Cerebellar nuclear complex (tissue), 1 donor: ENCODE data around the gene ZNF579.
"Not testable (repeated sequence)": the region's sequence is repeated elsewhere in the genome, so short reads cannot be mapped to it uniquely, and the experiment has no call there.

Experiments
- DNase-seq, 2 experiments: peaks; one replicate each; lab custom pipeline; 2025; lab: John Stamatoyannopoulos, UW

The ZNF579 gene

DNA sequence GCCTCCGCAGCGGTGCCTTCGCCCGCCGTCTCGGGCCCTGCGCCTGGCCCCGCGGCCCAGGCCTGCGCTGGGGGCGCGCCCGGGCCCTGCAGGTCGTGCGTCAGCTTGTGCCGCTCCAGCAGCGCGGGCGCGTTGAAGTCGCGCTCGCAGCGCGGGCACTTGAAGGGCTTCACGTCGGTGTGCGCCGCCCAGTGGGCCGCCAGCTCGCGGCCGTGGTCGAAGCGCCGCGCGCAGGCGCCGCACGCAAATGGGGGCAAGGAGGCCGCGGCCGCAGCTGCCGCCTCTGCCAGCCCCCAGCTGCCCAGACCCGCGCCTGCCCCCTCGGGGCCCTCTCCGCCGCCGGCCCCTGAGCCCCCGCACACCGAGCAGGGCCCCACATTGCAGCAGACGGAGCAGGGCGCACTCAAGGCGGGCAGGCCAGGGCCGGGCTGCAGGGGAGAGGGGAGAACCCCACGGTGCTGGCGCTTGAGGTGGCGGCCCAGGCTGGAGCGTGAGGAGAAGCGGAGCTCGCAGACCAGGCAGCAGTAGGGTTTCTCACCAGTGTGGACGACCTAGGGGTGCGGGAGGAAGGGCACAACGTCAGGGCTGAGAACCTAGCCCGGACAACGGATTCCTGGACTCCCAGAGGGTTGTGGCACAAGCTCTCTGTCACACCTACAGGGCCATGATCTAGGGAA is 12.6 kb upstream of the ZNF579 start:
- no peak for DNase-seq

- no peak for DNase-seq
Observed at GRCh38 chr19:55592391-55593090, 11.9 kb upstream of the ZNF579 start.

- no peak for DNase-seq
Observed at GRCh38 chr19:55591555-55591954, 10.9 kb upstream of the ZNF579 start.

GRCh38 chr19:55590617-55591016 is 10.0 kb upstream of the ZNF579 start:
- no peak for DNase-seq

DNA sequence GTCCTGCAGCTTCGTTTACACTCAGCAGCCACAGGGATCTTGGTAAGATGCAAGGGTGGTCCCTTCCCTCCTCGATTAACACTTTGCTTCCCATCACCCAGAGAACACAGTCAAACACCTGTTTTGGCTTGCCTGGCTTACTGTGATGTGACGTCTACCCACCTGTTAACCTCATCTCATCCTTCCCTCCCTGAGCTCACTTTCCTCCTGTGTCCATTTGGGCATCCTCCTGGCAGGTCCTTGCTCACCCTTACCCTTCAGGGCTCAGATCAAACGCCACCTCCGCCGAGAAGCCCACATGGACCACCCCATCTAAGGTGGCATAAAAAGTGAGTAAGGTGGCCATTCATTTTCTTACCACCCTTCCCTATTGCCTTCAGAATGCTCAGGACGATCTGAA is 9.5 kb upstream of the ZNF579 start:
- DNase-seq: no peak

DNA sequence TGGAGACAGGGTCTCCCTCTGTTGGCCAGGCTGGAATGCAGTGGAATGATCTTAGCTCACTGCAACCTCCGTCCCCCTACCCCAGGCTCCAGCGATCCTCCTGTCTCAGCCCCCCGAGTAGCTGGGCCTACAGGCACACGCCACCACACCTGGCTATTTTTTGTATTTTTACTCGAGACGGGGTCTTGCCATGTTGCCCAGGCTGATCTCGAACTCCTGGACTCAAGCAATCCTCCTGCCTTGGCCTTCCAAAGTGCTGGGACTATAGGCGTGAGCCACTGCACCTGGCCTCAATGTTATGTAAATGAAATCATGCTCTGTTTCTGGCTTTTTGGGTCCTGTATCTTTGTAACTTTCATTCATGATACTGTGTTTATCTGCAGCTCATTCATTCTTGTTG is 8.1 kb upstream of the ZNF579 start:
- no peak for DNase-seq

DNA sequence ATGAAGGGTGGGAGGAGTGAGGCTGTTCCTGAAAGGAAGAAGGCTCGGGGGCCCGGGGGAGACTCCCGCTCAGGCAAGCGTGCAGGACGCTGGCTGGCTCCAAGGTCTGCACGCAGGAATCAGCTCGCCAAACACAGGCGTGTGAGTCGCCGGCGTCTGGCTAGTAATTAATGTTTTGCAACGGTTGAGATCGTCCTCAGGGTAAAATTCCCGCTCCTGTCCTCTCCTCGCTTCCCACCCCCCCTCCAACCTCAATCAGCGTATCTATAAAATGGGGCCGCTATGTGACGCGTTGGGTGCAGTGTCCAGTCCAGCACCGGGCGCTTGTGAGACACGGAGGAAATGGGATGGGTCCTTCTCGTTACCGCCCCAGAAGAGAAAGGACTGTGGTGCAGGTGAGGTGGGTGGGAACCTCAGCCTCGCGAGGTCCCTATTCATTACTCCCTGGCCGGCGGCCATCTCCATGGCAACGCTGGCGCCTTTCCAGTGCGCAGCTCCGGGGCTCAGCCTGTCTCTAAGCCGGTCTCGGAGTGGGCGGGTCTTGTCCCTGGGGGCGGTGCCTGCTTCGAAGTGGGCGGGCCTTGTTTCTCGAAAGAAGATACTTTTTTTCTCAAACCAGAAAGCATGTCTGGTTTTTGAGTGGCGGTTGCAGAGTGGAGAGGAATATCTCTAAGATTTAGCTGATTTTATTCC is 6.5 kb upstream of the ZNF579 start:
- peak; percentile 61 to 96 for DNase-seq

- DNase-seq: no peak
Observed at GRCh38 chr19:55585658-55586339, 5.2 kb upstream of the ZNF579 start.

GRCh38 chr19:55584871-55585270 is 4.2 kb upstream of the ZNF579 start:
- no peak for DNase-seq

- not testable (repeated sequence) for DNase-seq
Observed at GRCh38 chr19:55583897-55584296, 3.2 kb upstream of the ZNF579 start.

- not testable (repeated sequence) for DNase-seq
Observed at GRCh38 chr19:55582284-55582683, 1.6 kb upstream of the ZNF579 start.

DNA sequence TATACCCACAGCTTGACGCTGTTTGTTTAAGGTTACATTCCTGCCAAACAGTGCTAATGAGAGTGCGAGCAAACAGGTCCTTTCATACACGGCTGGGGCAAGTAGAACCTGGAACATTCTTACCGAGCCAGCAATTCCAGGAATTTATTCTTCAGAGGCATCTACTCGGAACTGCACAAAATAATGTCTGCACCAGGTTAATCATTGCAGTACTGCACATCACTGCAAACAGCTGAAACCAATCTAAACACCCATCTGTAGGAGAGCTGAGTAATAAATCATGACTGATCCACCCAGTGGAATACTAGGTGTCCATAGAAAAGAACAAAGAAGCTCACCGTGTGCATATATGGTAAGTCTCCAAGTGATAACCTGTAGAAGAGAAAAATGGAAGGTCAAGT is 1.2 kb upstream of the ZNF579 start:
- DNase-seq: no peak

DNA sequence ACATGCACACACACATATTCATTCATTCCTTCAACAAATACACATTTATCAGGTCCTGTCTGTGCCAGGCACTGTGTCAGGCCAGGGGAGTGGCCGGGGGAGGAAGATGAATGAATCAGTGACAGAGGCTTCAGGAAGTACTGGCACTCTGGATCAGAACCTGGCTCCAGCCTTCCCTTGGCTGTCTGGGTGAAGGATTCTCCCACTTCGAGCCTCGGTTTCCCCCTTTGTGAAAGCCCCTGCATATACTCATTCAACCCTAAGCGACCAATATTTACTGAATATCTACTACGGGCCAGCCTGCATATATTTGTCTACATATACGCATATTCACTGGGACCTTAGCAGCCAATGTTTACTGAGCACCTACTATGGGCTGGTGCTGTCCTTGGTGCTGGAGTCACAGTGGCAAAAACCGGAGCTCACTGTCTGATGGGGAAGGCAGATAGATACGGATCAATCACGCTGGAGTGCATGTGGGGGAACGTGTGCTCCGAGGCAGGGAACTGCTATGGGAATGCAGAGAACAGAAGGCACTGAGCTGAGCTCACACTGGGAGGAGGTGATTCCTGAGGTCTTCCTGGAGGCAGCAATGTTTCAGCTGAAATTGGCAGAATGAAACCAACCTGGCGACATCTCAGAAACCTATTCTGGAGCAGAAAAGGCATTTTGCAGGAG is 636 bp upstream of the ZNF579 start:
- no peak for DNase-seq

DNA sequence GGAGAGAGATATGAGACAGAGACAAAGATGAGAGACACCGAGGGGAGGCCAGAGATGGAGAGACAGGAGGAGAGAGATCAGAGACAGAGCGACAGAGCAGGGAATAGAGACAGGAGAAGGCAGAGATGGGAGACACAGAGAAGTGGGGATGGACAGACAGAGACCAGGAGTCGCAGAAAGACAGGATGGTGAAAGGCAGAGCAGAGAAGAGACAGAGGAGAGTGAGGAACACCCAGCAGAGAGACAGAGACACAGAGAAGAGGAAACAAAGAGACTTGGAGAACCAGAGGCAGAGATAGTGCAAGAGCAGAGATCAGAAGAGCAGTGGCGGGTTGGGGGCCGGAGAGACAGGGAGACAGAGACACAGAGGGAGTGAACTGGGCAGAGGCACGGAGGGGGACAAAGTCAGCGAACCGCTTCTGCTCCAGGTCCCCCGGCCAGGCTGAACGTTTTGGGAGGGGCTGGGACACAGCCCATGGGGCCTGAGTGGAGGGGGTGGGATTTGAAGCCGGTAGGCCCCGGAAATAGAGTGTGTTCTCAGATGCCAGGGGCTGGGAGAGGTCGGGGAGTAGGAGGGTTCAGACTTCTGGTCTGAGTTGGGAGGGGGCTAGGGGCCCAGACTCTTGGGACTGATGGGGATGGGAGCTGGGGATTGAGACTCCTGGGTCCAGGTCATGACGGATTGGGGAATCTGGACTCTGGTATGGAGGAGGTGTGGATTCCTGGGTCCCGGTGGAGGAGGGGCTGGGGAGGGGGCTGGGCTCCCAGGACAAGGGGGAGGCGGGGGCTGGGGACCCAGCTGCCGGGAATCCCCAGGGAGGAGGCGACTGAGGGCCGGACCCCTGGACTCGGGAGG is 654 bp downstream of the ZNF579 start:
- no peak for DNase-seq

- no peak for DNase-seq
Observed at GRCh38 chr19:55578761-55579747, 1.6 kb downstream of the ZNF579 start.

GRCh38 chr19:55578031-55578760 is 2.5 kb downstream of the ZNF579 start:
- no peak for DNase-seq

GRCh38 chr19:55576746-55577145 is 3.9 kb downstream of the ZNF579 start:
- DNase-seq: no peak

DNA sequence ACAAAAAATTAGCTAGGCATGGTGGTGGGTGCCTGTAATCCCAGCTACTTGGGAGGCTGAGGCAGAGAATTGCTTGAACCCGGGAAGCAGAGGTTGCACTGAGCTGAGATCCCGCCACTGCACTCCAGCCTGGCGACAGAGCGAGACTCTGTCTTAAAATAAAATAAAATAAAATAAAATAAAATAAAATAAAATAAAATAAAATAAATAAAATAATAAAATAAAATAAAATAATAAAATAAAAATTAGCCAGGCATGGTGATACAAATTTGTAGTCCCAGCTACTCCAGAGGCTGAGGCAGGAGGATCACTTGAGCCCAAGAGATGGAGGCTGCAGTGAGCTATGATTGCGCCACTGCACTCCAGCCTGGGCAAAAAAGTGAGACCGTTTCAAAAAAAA is 6.7 kb downstream of the ZNF579 start:
- DNase-seq: not testable (repeated sequence)

DNA sequence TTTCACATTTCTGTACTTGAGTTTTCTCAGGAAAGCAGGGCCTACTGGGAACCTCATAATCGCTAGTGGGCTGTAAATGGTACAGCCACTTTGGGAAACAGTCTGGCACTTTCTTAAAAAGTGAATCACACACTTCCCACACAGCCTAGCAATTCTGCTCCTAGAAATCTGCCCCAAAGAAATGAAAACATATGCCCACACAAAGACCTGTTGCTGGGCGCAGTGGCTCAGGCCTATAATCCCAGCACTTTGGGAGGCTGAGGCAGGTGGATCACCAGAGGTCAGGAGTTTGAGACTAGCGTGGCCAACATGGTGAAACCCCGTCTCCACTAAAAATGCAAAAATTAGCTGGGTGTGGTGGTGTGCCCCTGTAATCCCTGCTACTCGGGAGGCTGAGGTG is 11.2 kb downstream of the ZNF579 start:
- DNase-seq: not testable (repeated sequence)
